Fibroblast of lung (primary cell): ENCODE measurements around the gene CFAP68.

ENCODE experiments used
- CTCF ChIP-seq, 2 donors: IDR thresholded peaks in 1 of 2; conservative IDR thresholded peaks in 1 of 2; 1 replicate in 1 of 2; 2 replicates in 1 of 2; pipeline ENCODE4 v1.5.1; 2011 to 2012; ENCODE audit warnings: low read length in 2 of 2, control low read depth in 1 of 2, inconsistent platforms in 1 of 2, low read depth in 1 of 2, mild to moderate bottlenecking in 1 of 2
- EZH2 ChIP-seq: IDR thresholded peaks from 2 replicates; pipeline ENCODE4 v1.5.1; 2012; ENCODE audit warnings: low read length, control low read depth, mild to moderate bottlenecking; ENCODE audit errors: missing control alignments

GRCh38 chr11:111838054-111838453, 41.3 kb upstream of the CFAP68 start:
- no peak for TF ChIP-seq CTCF (conservative IDR thresholded peaks at IDR 0.05 in 1 of 2, IDR thresholded peaks at IDR 0.05 in 1 of 2; ENCODE audit: low read depth in 1 of 2, low read length in 2 of 2)
- no peak for TF ChIP-seq EZH2
